ELF-1 (cell line): Measurements from ENCODE around the gene LAMC1.

Experiments used
- DNase-seq: peaks from one replicate; pipeline ENCODE4 v3.0.0-alpha.2; 2016; ENCODE audit warnings: low read depth, low spot score

LAMC1 gene

DNA sequence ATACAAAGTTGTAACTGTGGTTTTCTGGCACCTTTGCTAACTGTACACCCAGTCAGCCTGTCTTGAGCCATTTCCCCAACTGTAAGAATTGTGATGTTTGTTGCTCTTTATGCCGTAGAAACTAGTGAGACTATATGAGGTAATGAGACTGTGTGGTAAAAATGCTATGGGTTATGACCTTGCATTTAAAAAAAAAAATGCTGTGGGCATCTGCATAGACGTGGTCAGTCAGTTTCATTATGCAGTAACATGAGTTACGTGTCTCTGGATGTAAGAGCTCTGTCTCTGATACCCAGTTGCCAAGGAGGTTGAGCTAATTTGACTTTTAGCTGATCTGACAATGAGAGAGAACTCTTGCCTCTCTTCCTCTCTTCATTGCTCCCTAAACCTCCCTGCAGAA lies 82.2 kb downstream of the LAMC1 start:
- no peak for DNase-seq

DNA sequence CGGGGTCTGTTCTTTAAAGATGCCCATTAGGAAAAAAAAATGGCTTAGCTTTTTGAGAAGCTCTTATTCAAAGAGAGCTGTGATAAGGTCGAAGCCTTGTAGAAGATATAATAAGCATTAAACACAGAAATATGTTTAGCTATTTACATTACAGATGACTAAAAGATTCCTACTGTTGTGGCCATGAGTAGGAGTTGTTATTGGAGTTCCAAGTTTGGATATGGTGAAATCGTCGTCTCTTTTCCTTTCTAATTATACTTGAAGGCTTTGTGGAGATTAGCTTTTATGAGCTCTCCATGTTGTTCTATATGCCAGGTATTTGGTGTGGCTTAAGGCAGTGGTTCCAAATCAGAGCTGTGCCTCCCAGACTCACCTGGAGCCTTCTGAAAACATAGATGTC lies 82.9 kb downstream of the LAMC1 start:
- DNase-seq, result no peak

DNA sequence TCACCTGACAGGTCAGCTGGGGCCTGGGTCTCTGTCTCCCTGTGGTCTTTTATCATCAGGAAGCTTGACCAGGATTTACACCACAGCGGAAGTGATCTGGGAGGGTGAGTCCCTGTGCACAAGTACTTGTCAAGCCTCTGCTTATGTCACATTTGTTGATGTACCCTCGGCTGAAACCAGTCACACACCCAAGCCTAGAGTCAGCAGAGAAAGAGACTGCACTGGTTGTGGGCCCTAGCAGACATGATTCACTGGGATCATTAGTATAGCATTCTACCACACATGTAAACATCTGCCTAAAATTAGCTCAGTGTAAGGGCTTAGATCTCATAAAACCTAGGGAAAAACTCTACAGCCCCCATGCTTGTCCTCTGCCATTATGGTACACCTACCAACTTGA lies 83.5 kb downstream of the LAMC1 start:
- DNase-seq, result no peak

DNA sequence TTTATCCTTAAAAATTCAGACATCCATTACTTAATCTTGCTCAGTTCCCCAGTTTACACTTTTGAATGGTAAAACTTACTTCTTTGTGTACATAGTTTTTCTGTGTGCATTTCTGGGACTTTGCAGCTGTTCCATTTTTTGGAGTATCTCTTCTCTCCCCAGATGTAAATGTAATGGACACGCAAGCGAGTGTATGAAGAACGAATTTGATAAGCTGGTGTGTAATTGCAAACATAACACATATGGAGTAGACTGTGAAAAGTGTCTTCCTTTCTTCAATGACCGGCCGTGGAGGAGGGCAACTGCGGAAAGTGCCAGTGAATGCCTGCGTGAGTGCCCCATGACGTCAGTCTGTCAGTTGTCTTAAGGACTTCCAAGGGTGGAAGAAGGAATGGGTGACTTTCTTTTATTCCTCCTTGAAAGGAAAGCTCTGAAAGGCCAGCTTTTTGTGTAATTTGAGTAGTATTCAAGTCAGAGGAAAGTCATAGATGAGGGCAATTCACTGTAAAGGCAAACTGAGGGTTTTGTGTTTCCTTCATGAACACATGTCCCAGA lies 87.2 kb downstream of the LAMC1 start:
- no peak for DNase-seq

DNA sequence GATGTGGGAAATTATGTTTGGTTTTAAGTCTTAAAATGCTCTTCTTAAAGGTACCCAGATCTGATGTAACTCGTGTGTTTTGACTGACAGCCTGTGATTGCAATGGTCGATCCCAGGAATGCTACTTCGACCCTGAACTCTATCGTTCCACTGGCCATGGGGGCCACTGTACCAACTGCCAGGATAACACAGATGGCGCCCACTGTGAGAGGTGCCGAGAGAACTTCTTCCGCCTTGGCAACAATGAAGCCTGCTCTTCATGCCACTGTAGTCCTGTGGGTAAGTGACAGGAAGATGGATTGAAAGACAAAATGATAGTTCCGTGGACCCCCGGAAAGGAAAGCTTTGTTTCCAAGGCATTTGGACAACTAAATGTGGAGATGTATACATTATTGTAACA lies 91.2 kb downstream of the LAMC1 start:
- DNase-seq, result no peak

DNA sequence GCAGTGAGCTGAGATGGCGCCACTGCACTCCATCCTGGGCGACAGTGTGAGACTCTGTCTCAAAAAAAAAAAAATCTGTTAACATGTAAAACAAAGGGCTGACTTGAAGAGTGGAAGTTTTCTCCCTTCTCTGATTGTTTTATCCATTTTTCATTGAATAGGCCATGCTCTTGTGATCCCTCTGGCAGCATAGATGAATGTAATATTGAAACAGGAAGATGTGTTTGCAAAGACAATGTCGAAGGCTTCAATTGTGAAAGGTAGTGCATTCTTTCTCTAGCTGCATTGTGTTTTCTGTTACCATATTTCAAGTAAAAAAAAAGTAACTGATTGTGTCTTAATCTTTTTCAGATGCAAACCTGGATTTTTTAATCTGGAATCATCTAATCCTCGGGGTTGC lies 93.2 kb downstream of the LAMC1 start:
- DNase-seq, result no peak

DNA sequence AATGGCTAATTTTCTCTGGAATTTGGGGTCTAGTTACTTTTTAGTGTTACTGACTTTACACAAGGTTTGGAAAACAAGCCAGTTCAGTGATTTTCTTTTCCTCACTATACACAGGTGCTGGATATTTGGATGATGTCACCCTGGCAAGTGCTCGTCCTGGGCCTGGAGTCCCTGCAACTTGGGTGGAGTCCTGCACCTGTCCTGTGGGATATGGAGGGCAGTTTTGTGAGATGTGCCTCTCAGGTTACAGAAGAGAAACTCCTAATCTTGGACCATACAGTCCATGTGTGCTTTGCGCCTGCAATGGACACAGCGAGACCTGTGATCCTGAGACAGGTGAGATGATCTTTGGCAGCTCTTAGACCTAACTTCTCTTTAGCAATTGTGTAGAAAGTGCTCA lies 98.4 kb downstream of the LAMC1 start:
- no peak for DNase-seq

DNA sequence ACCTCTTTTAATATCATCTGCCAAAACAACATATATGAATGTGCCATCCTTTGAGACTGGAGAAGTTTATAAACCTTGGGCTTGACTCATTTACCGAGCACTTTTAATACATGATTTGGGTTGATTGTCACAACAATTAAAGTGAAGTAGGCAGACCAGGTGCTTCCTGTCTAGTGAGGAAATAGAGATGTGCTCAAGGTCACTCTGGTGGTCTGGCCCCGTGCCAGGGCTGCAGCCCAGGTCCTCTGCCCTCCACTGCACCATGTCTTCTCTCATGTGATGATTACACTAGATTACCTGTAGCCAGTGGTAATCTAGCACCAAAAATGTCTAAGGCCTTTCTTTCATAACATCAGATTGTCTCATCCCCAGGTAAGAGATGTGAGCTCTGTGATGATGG lies 101.0 kb downstream of the LAMC1 start:
- no peak for DNase-seq

DNA sequence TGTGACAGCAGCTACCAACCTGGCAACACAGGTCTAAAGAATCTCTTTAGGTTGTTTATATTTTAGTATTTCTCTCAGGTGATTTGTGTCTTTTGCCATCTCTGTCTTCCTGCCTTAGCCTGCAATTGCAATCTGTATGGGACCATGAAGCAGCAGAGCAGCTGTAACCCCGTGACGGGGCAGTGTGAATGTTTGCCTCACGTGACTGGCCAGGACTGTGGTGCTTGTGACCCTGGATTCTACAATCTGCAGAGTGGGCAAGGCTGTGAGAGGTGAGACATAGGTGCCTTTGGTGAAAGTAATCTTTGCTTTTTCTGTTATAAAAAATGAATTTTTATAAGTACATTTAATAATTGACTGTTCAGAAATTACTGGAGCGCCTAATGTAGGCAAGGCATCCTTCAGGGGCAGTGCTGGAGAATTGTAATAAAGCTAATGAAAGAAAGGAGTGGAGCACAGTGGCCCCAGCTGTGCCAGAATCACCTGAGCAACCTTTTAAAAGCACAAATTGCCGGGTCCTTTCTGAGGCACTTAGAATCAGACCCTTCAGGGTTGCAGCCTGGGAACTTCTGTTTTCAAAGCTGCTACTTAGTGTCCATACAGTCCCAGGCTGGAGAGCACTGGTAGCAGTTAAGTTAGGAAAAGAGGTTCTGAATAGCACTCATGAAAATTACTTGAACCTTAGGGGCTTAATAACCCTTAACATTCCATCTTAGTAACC lies 102.2 kb downstream of the LAMC1 start:
- DNase-seq, result no peak

DNA sequence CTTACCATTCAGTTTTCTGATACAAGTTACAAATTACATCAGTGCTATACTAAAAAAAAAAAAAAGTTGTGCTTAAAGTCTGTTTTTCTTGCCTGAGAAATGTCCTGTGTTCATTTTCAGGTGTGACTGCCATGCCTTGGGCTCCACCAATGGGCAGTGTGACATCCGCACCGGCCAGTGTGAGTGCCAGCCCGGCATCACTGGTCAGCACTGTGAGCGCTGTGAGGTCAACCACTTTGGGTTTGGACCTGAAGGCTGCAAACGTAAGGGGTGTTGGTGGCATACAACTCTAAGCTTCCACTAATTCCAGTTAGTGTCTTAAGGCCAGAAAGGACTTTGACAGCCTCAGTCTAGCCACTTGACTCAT lies 102.8 kb downstream of the LAMC1 start:
- no peak for DNase-seq

DNA sequence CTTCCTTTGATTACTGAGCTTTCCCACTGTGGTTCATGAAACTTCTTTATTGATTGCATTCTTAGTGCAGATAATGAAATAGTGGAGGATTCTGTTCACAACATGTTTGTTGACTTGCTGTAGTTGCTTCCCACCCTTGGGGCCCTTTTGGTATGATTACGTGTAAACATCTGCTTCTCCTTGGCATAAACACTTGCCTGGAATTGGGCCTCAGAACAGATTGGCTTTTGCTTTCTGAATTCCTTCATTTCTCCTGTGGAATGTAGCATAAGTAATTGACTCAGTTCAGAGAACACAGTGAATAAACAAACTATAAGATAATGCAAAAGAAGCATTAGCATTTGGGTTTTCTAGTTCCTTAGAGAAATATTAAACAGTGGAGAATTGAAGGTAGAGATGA lies 103.3 kb downstream of the LAMC1 start:
- no peak for DNase-seq

DNA sequence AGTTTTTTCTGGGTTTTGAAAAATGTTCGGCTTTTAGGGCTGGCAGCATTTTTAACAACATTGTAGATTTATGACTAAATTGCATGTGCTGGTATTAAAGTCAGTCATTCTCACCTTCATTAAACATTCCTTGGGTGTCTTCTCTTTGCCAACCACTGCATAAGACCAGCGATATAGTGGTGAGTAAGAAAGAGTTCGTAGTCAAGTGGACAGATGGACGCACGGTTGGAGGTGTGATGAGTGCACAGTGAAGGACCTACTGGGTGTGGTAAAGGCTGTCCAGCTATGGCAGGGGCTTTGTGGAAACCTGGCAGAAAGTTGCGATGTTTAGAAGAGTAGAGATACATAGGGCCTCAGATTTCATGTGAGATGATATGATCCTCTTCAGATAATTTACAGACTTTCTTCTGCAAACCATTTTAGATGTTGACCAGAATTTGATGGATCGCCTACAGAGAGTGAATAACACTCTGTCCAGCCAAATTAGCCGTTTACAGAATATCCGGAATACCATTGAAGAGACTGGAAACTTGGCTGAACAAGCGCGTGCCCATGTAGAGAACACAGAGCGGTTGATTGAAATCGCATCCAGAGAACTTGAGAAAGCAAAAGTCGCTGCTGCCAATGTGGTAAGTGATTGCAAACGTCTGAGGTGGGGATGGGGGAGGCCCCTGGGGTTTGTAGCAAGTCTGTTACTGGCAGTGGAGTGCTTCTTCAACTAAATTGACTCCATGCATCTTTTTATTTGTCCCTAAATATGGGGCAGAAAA lies 106.9 kb downstream of the LAMC1 start:
- no peak for DNase-seq

DNA sequence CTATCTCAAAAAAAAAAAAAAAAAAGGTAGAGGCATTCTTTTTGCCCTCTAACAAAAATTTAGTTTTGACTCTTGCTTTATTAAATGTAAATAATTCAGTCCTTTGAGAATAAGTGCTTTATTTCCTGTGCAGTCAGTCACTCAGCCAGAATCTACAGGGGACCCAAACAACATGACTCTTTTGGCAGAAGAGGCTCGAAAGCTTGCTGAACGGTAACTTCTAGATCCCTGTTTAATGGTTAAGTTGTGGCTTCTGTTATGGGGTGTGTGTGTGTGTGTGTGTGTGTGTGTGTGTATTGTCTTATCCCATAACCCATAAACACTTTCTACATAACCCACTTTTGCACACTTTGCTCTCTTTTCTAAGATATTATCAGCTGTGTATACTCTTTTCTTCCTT lies 107.9 kb downstream of the LAMC1 start:
- DNase-seq, result no peak

DNA sequence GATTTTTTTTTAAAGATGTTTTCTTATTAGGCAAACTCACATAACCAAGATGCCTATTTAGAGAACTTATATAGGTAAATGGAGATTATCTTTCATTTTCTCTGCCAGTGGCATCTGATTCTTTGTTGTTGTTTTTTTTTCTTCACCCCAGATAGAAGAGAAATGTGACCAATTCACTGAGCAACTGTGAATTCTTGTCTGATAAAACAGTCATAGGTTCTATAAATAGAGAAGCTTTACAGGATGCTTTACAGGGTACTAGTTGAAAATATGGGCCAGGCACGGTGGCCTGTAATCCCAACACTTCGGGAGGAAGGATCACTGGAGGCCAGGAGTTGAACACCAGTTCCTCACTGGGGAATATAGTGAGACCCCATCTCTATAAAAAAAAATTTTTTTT lies 112.1 kb downstream of the LAMC1 start:
- DNase-seq, result no peak

DNA sequence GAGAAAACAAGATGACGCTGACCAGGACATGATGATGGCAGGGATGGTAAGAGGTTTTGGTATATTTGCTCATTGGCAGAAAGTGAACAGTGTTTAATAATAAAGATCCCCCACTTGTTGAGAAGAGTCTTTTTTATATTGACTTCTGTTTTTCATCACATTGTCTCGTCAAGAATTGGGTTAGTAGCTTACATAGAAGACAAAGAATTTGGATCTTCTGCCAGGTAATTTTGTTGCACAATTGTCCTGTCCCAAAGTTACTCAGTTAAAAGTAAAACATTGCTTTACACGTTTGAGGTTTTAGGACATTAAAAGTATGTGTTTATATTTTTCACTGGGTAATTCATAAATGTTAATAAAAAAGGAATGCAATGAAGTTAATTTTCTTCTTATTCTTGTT lies 114.6 kb downstream of the LAMC1 start:
- no peak for DNase-seq

DNA sequence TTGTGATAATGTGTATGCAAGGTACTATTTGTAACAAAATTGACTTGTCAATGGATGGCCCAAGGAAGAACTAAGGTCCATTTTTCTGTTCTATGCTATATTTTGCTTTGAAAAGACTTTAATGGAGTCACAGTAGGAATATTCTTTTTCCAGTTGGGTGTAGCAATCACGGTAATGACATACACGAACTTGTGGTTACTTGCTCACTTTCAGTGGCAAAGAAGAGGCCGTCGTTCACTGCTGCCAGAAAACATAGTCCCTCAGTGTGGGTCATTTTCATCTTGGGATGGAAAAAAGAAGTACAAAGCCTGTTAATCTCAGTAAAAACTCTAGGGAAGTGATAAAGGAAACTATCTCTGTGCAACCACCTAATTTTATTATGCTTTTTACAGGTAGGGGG lies 115.1 kb downstream of the LAMC1 start:
- no peak for DNase-seq

DNA sequence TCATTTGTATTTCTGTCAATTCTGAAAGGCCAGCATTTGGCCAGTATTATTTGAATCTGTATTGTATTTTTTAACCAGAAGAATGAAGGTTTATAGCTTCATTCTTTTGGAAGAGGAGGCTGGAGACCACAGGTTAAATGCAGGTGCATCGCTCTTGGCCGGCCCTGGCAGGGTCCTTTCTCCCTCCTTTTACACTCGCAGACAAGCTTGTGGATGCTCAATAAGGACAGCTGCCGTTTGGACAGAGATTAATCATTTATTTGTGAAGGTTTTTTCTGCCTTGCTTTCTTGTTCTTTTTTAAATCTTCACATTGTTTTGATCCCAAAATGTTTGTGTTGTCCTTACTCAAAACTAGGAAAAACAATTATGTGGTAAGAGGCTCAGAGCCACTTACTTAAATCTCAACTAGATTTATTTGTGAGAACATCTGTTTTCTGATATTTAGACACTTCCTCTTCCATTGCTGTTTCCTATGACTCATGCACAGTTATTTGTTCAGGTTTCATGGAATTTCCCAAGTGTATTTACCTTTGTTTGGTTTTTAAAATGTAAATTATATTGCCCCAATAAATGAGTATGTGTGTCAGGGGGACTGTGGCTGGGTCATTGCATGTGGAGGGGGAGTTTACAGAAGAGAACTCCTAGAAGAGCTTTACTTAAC lies 116.2 kb downstream of the LAMC1 start:
- no peak for DNase-seq

DNA sequence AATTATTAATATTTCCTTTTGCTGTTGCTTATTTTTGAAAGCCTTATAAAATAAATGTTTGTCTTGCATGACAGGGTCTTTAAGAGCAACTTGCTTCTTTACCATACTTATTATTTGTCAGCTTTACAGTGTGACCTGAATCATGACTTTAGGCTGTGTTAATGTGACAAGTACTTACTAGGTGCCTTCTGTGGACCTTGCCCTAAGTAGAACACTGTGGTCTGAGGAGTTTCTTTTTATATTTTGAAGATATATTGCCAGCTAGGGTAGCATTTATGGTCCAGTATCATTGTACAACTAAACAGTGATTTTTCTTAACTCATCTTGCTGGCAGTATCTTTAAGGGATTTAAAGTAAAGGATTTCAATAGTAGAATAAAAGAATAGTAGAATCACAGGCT lies 117.4 kb downstream of the LAMC1 start:
- DNase-seq, result no peak

DNA sequence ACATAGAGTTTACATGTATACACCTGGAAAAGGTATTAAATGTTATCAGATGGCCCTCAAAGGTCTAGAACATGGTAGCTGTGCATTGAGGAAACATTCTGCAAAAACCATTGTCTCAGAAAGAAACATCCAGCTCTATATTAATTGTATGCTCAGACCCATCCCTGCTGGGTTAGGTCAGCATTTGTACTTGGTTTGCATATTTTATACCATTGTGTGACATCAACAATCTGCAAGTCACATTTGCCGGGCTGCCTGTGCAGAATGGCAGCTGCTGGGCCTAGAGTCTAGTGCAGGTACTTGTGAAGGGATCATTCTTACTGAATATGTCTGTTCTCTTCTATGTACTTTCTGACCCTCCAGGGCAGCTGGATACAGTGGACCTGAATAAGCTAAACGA lies 119.0 kb downstream of the LAMC1 start:
- DNase-seq, result no peak

DNA sequence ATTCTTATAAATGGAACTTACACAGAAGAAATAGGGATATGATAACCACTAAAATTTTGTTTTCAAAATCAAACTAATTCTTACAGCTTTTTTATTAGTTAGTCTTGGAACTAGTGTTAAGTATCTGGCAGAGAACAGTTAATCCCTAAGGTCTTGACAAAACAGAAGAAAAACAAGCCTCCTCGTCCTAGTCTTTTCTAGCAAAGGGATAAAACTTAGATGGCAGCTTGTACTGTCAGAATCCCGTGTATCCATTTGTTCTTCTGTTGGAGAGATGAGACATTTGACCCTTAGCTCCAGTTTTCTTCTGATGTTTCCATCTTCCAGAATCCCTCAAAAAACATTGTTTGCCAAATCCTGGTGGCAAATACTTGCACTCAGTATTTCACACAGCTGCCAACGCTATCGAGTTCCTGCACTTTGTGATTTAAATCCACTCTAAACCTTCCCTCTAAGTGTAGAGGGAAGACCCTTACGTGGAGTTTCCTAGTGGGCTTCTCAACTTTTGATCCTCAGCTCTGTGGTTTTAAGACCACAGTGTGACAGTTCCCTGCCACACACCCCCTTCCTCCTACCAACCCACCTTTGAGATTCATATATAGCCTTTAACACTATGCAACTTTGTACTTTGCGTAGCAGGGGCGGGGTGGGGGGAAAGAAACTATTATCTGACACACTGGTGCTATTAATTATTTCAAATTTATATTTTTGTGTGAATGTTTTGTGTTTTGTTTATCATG lies 120.5 kb downstream of the LAMC1 start:
- DNase-seq, result no peak

DNA sequence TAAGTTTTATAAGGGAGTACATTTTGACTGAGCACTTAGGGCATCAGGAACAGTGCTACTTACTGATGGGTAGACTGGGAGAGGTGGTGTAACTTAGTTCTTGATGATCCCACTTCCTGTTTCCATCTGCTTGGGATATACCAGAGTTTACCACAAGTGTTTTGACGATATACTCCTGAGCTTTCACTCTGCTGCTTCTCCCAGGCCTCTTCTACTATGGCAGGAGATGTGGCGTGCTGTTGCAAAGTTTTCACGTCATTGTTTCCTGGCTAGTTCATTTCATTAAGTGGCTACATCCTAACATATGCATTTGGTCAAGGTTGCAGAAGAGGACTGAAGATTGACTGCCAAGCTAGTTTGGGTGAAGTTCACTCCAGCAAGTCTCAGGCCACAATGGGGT lies 121.5 kb downstream of the LAMC1 start:
- DNase-seq, result no peak

DNA sequence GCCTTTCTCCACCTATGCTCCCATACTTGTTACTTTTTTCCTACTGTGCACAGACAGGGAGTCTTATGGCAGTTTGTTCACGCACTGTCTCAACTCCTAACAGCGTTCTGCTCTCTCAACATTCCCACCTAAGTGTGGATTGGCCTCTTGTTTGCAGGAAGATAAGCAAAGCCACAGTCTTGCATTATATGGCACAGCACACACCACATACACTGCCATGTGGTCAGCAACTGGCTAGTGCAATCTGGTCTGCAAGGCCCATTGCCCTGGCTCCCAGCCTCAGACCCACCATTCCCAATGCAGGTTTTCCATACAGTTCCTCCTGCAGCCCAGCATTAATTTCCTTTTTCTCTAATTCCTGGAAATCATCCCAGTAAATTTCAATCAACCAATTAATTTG lies 124.5 kb downstream of the LAMC1 start:
- no peak for DNase-seq
